ENCODE measurements around the gene ZDHHC15. TPM values are rescaled to one million over a fixed set of nuclear protein-coding genes. Genes with fewer than 3 reads are reported as not detected.
"Not testable (repeated sequence)": the region's sequence is repeated elsewhere in the genome, so short reads cannot be mapped to it uniquely, and the experiment has no call there.

ZDHHC15 gene
- total RNA-seq, 1 donor from 2014 or later = 9.4 TPM

DNA sequence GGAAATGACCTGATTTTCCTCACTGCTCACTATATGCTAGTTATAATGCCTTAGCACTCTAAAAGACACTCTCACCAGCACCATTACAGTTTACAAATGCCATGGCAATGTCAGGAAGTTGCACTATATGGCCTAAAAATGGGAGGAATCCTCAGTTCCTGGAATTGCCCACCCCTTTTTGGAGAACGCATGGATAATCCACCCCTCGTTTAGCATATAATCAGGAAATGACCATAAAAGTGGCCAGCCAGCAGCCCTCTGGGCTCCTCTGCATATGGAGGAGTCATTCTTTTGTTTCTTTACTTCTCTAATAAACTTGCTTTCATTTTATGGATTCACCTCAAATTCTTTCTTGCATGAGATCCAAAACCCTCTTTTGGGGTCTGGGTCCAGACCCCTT, 156.0 kb downstream of the ZDHHC15 start:
- Mint-ChIP-seq H3K27me3 (ENCODE audit: unreplicated experiment) (no peaks in the 10 kb centered on the region), H3K9me3 (ENCODE audit: unreplicated experiment) (peaks cover 5% of the 10 kb centered on the region), H3K36me3 (ENCODE audit: unreplicated experiment) (no peaks in the 10 kb centered on the region), H3K27ac (ENCODE audit: unreplicated experiment) (no peak overlapping the region), H3K4me3 (ENCODE audit: unreplicated experiment) (no peak overlapping the region), H3K4me1 (ENCODE audit: low read depth, unreplicated experiment) (no peaks in the 10 kb centered on the region)
- no peak for DNase-seq
- TF ChIP-seq, protein P1, sequence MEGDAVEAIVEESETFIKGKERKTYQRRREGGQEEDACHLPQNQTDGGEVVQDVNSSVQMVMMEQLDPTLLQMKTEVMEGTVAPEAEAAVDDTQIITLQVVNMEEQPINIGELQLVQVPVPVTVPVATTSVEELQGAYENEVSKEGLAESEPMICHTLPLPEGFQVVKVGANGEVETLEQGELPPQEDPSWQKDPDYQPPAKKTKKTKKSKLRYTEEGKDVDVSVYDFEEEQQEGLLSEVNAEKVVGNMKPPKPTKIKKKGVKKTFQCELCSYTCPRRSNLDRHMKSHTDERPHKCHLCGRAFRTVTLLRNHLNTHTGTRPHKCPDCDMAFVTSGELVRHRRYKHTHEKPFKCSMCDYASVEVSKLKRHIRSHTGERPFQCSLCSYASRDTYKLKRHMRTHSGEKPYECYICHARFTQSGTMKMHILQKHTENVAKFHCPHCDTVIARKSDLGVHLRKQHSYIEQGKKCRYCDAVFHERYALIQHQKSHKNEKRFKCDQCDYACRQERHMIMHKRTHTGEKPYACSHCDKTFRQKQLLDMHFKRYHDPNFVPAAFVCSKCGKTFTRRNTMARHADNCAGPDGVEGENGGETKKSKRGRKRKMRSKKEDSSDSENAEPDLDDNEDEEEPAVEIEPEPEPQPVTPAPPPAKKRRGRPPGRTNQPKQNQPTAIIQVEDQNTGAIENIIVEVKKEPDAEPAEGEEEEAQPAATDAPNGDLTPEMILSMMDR (IDR thresholded peaks at IDR 0.05; ENCODE audit: partially characterized antibody, unreplicated experiment) = no peak

DNA sequence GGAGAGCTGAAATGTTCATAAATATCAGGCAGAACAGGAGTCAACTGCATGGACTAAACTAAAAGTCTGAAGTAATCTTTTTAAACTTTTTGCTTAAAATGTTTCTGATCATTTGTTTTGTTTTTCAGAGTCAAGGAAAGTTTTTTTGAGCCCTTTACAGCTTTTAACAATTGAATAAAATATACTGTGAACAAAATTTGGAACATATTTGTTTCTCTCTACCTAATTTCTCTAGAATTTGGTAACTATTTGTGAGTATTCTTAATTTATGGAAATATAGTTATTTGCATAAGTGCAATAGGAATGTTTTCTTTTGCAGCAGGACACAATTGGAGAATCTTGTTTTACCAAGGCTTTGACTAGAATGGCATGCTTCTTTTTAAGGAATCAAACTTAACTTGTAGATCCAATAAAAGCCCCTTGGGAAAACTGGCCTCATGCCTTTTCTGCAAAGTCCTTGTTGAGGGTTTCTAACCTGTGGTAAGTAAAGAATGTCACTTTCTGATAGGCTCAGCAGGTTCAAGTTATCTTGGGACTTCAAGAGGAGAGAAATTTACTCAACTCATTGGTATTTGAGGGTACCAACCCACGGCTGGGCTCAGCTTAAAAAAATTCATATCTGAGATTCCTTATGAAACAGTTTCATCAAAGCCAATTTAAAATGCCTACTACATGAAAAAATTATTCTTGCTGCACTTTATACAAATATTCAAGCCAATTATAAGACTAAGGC, 157.4 kb downstream of the ZDHHC15 start:
- no peak overlapping the region for H3K27ac Mint-ChIP-seq (ENCODE audit: unreplicated experiment)
- H3K27me3 Mint-ChIP-seq (ENCODE audit: unreplicated experiment) = no peaks in the 10 kb centered on the region
- H3K9me3 Mint-ChIP-seq (ENCODE audit: unreplicated experiment) = peaks cover 5% of the 10 kb centered on the region
- DNase-seq = no peak
- H3K4me1 Mint-ChIP-seq (ENCODE audit: low read depth, unreplicated experiment) = no peaks in the 10 kb centered on the region
- H3K4me3 Mint-ChIP-seq (ENCODE audit: unreplicated experiment) = no peak overlapping the region
- TF ChIP-seq, protein P1 (IDR thresholded peaks at IDR 0.05; ENCODE audit: partially characterized antibody, unreplicated experiment) = no peak
- H3K36me3 Mint-ChIP-seq (ENCODE audit: unreplicated experiment) = no peaks in the 10 kb centered on the region

DNA sequence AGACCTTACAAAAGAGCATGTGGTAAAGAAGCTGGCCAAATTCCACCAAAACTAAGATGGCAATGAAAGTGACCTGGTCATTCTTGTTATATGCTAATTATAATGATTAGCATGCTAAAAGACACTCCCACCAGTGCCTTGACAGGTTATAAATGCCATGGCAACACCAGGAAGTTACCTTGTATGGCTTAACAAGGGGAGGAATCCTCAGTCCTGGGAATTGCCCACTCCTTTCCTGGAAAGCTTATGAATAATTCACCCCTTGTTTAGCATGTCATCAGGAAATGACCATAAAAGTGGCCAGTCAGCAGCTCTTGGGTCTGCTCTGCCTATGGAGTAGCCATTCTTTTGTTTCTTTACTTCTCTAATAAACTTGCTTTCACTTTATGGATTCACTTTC, 161.0 kb downstream of the ZDHHC15 start:
- TF ChIP-seq, protein P1 (IDR thresholded peaks at IDR 0.05; ENCODE audit: partially characterized antibody, unreplicated experiment) = no peak
- no peak for DNase-seq
- Mint-ChIP-seq H3K9me3 (ENCODE audit: unreplicated experiment) (peaks cover 5% of the 10 kb centered on the region), H3K27me3 (ENCODE audit: unreplicated experiment) (no peaks in the 10 kb centered on the region), H3K4me1 (ENCODE audit: low read depth, unreplicated experiment) (no peaks in the 10 kb centered on the region), H3K27ac (ENCODE audit: unreplicated experiment) (no peak overlapping the region), H3K4me3 (ENCODE audit: unreplicated experiment) (no peak overlapping the region), H3K36me3 (ENCODE audit: unreplicated experiment) (no peaks in the 10 kb centered on the region)

DNA sequence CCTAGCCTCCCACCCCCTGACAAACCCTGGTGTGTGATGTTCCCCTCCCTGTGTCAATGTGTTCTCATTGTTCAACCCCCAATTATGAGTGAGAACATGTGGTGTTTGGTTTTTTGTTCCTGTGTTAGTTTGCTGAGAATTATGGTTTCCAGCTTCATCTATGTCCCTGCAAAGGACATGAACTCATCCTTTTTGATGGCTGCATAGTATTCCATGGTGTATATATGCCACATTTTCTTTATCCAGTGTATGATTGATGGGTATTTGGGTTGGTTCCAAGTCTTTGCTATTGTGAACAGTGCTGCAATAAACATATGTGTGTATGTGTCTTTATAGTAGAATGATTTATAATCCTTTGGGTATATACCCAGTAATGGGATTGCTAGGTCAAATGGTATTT, 174.2 kb downstream of the ZDHHC15 start:
- not testable (repeated sequence) for H3K27ac Mint-ChIP-seq (ENCODE audit: unreplicated experiment); H3K27me3 Mint-ChIP-seq (ENCODE audit: unreplicated experiment); H3K36me3 Mint-ChIP-seq (ENCODE audit: unreplicated experiment); H3K9me3 Mint-ChIP-seq (ENCODE audit: unreplicated experiment); H3K4me1 Mint-ChIP-seq (ENCODE audit: low read depth, unreplicated experiment); H3K4me3 Mint-ChIP-seq (ENCODE audit: unreplicated experiment); DNase-seq

DNA sequence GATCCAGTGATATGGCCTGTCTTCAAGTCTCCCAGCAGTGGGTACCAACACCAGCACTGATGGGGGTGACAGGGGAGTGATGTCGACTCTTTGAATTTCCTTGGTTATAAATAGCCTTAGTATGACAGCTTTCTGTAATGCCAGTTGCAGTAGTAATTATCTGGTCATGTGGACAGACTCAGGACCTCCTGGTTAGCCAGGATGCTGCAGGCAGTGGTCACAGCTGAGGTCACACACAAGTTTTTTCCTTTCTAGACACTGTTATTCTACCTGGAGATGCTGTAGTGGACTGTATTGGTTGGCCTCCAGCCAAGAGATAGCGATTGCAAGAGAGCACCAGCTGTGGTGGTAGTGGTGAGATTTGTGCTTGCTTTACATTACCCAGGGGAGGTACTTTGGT, 185.3 kb downstream of the ZDHHC15 start:
- Mint-ChIP-seq H3K4me1 (ENCODE audit: low read depth, unreplicated experiment) (no peaks in the 10 kb centered on the region), H3K27ac (ENCODE audit: unreplicated experiment) (no peak overlapping the region), H3K36me3 (ENCODE audit: unreplicated experiment) (peaks cover 9% of the 10 kb centered on the region), H3K9me3 (ENCODE audit: unreplicated experiment) (peaks cover 2% of the 10 kb centered on the region), H3K27me3 (ENCODE audit: unreplicated experiment) (no peaks in the 10 kb centered on the region), H3K4me3 (ENCODE audit: unreplicated experiment) (no peak overlapping the region)
- no peak for DNase-seq
- TF ChIP-seq, protein P1 (IDR thresholded peaks at IDR 0.05; ENCODE audit: partially characterized antibody, unreplicated experiment) = no peak
